Measurements from ENCODE around the gene LYZL6.

- no peak for TF ChIP-seq CTCF (optimal IDR thresholded peaks at IDR 0.05 in 1 of 3, IDR thresholded peaks at IDR 0.05 in 1 of 3, conservative IDR thresholded peaks at IDR 0.05 in 1 of 3; ENCODE audit: extremely low read depth in 1 of 3, insufficient read depth in 2 of 3, low read length in 3 of 3)
- no peak for TF ChIP-seq EZH2 (IDR thresholded peaks at IDR 0.05; ENCODE audit: low read length)
Observed at GRCh38 chr17:35965272-35965671, 21.8 kb upstream of the LYZL6 start.
